Glomerular visceral epithelial cell (primary cell): Measurements from ENCODE around the gene KNDC1.

Experiments used
- DNase-seq: peaks from one replicate; pipeline ENCODE4 v3.0.0-alpha.2; 2016; ENCODE audit errors: extremely low spot score

The KNDC1 gene

DNA sequence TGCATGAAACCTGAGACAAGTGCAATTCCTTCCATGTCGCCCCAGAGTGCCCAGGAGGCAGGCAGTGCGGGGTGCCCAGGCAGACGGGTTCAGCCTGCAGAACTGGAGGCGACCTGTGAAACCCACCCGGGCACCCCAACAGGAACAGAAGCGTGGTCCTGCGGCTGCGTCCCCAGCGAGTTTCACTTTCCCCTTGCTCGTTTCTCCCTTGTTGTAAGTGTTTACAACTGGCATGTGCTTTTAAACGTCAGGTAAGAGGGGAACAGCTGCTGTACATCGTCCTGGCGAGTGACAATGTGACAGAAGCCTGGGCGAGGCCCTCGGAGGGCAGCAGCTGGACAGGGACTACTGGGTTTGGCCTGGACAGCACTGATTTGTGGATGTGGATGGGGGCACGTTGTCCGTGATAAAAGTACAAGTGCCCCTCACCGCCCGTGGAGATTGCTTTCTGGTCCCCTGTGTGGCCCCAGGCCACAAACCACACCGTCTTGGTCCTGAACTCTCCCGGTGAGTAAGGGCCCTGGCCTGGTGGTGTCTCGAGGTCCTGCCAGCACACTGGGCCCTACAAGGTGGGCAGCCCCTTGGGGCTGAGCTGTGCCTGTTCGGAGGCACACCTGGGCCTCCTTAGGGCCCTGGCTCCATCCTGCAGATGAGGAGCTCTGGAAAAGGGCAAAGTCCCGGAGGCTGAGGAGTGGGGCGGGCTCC is 81.6 kb downstream of the KNDC1 start:
- DNase-seq: no peak

DNA sequence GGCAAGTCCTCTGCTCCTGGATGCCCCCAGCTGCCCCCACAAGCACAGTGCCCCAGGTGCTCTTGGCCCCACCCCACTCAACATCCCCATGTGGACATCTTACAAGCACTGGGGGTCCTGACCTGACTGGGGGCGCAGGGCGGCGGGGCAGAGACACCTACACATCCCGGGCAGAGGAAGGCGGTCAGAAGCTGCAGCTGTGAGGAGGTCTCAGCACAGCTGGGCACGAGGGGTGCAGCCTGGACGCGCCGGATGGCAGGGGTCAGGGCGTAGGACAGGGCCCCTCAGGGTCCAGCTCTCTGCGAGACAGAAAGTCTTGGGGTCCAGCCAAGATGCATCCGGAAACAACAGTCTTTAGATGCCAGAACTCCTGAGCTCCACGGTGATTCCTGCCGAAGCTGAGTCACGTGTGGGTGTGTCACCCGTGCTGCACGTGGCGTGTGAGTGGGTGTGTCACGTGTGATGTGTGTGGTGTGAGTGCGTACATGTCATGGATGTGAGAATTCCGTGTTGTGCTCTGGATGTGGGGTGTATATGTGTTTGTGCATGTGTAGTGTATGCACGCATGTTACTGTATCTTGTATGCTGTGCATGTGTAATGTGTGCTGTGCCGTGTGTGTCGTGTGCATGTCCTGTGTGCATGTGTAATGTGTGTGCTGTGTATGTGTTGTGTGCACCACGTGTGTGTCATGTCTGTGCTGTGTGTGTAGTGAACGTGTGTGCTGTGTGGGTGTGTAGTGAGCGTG is 82.8 kb downstream of the KNDC1 start:
- no peak for DNase-seq

DNA sequence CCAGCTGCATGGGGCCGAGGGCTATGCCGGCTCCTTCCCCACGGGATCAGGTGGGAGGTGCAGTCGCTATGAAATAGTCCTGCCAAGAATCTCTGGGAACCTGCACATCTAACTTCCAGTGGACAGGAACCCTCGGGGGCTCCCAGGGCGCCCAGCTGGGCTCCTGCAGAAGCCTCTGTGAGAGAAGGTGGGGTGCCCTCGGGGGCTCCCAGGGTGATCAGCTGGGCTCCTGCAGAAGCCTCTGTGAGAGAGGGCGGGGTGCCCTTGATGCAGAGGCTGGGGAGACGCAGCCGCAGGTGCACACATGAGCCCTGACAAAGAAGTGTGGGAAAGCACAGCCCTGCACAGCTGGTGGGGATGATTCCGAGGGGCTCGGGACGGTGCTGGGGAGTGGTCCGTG is 83.6 kb downstream of the KNDC1 start:
- DNase-seq: no peak

DNA sequence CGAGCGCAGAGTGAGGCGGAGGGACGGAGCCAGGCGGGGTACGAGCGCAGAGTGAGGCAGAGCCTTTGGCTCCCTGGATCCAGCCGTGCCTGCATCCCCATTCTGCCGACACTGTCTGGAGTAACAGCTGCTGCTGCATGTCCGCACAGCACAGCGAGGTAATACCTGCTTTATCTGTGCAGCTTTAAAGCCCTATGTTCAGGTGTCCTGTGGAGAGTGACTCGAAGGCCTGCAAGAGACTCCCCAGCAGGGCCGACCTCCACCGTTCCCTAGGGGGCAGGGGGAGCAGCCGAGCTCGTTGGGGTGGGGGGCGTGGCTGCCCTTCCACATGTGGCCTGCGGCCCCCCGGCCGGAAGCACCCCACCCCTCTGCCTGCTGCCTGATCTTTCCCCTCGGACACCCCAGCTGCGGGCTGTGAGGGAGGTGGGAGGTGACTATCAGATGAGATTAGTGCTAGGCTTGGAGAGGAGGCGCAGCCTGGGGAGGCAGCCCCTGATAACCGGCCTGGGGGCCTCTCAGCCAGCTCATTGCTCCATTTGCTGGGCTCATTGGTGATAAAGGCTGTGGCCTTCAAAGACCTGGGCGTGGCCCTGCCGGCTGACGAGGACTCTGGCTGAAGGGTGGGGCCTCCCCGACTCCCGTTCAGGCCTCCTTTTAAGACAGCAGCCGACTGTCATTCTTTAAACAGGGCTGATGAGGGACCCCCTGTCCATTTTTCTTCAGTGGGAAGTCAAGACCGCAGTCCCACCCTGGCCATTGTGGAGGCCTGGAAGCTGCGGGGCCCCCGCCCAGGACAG is 85.6 kb downstream of the KNDC1 start:
- no peak for DNase-seq

DNA sequence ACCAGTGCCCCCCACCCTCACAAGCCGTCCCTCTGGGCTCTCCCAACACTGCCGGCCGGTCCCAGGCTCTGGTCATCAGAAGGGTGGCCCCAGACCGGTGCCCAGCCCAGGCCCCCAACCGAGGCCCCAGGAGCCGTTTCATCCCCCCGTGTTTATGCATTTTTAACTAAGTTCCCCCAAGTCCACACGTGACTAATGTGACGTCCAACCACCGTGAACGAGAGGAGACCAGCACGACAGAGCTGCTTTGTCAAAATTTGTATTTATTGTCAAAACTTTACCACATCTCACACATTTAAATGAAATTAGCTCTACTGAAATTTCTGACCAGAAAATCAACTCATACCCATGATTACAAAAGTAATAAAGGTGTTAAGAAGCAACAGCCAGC is 86.2 kb downstream of the KNDC1 start:
- no peak for DNase-seq

DNA sequence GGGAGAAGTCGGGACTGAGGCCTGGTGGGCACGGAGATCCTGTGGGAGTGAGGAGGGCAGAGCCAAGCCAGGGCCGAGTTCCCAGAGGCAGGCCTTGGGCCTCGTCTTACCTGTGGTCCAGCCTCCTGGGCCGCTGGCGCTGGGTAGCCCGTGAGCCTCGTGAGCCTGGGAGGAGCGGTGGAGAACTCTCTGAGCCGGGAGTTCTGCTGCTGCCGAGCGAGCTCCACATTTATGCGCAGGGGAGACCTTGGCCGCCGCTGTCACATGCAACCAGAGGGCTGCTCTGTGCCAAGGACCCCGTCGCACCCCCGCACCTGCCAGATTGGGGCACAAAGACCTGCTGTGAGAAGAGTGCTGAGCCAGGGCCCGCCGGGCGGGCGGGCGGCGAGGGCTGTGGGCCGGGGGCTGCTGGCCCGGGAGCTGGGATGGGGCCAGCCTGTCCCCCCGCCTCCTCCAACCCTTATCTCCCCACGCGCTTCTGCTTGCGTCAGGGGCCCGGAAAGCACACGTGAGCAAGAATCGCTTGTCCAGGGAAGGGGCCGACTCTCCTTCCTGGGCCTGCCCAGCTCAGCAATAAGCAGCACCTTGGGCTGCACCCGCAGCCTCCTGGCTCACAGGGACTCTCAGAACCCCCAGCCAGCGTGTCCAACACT is 87.8 kb downstream of the KNDC1 start:
- DNase-seq: no peak

DNA sequence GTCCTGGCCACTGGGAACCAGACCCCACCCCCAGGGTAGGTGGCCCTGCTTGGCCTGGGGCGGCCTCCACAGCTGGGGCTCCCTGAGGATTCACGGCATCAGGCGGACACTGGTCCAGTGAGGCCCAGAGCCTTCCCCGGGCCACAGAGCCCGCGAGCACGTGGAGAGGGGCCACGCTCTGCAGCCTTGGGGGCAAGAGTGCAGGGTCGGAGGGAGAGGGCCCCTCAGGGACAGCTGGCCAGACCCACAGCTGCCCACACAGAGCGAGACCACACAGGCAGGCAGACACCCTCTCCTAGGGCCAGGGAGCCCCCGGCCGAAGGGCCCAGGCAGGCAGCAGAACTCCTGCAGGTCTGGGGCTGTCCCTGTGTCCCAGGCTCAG is 88.3 kb downstream of the KNDC1 start:
- DNase-seq: no peak

DNA sequence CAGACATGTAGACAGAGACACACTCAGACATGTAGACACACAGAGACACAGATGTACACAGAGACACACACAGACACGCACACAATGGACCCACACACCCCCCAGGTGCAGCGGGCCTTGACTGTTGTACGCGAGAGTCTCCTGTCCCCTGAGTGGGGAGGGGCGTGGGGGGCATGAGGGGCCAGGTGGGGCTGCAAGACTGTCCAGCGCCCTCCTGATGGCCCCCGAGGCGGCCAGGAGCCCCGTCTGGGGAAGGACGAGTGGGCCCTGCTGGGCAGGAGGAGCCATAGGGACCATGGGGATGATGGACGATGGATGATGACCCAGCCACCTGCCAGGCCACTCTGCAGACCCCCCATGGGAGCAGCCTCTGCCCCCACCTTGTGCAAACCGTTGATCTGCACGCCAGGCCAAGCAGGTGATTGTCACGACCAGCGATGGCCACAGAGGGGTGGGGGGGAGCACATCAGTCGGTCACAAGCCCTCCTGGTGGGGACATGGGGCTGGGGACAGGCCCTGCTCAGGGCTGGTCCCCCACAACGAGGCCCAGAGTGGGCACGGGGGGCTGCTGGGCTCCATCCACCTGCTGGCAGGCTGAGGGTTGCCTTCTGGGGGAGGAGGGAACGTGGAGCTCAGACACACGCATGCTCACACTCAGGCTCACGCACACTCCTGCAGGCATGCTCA is 89.2 kb downstream of the KNDC1 start:
- no peak for DNase-seq

DNA sequence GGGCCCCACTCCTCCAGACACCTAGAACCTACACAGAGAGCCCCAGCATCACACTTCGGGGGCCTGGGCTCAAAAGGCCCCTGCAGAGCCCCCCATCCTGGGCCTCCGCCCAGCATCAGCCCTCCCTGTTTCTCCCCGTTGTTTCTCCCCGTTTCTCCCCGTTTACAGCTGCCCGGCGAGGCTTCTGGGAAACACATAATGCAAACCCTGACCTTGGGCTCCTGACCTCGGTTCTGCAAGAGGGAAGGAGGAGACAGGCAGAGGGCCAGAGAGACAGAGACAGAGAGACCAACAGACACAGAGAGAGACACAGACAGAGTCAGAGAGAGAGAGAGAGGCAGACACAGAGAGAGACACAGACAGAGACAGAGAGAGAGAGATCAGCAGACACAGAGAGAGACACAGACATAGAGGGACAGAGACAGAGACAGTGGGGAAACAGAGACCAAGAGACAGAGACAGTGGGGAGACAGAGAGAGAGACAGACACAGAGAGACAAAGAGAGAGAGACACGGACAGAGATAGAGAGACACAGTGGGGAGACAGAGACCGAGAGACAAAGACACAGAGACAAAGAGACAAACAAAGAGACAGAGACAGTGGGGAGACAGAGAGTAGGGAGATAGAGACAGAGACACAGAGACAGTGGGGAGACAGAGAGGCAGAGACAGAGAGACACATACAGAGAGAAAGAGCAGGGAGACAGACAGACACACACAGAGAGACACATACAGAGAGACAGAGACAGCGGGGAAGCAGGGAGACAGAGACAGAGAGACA is 90.1 kb downstream of the KNDC1 start:
- no peak for DNase-seq

DNA sequence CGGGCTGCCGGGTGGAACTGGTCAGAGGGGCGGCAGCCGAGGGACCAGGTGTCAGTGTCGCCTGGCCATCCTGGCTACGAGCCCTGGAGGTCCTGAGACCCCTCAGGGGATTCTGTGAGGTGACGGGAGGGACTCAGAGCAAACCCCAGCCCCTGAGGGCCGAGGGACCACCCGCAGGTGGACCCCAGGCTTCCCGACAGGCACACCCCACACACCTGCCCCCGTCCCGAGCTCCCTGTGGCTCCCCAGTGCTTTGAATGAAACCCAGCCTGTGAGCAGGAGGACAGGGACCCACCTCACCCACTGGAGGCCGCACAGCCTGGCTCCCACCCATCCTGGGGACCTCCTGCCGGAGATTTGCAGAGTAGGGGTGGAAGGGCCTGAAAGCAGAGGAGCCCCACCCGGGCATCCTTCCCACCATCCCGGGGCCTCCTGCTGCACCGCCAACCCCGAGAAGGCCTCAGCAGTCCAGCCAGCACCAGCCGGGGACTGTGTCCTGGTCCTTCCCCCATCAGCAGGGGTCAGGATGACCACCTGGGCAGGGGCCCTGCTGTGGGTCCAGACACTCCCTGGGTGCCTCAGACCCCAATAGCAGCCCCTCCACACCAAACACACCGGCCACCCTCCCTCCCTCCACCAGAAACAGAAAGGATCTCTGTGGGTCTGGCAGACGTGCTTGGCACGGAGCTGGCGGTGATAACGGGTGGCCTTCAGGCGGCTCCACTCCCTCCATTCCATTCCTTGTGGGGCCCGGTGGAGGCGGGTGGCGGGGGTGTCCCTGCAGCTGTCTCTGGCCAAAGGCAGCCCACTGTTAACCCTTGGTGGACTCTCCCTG is 91.6 kb downstream of the KNDC1 start:
- DNase-seq: no peak

DNA sequence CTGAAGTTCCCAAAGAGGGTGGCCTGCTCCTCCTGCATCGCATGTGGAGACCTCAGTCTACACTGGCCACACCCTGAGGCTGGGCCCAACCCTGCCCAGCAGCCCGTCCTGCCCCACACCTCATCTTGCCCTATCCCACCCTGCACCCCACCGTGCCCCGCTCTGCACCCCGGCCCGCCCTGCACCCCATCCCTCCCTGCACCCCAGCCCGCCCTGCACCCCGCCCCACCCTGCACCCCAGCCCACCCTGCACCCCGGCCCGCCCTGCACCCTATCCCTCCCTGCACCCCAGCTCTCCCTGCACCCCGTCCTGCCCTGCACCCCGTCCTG is 92.2 kb downstream of the KNDC1 start:
- DNase-seq: no peak

DNA sequence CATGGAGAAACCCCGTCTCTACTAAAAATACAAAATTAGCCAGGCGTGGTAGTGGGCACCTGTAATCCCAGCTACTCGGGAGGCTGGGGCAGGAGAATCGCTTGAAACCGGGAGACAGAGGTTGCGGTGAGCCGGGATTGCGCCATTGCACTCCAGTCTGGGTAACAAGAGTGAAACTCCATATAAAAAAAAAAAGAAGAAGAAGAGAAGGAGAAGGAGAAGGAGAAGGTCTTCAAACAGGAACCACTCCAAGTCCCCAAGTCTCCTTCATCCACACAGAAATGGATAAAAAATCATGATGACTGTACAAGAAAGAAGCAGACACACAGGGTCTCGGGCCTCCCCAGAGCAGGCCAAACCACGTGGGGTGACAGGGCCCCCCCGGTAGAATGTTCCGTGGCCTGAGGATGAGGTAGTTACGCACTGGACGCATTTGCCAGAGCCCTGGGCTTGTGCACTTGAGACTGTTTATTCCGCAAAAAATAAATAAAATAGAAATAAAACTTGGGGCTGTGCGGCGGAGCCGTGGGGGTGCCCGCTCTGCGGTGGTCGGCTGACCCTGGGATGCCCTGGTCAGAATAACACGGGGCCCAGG is 93.4 kb downstream of the KNDC1 start:
- no peak for DNase-seq

DNA sequence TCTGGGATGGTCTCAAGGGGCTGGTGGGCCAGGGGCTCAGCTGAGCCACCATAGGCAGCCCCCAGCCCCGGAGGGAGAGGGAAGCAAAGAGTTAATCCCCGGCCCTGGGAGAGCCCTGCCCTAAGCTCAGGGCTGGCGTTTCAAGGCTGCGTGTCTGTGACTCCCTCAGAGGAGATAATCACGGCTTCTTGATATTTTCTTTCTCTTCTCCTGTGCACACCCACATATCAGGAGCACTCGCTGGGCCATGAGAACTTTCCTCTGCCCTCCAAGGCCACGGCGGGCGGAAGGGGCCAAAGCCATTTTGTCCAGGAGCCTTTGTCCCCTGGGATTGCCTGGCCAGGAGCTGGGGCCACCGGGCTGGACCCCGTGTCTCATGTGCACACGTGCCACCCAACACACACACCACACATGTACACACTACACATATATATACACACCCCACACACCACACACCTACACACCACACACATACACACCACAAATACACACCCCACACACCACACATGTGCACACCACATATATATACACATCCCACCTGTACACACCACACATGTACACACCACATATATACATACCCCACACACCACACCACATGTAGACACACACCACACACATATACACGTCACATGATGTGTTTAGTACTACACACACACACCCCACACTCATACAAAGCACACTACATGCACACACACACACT is 94.6 kb downstream of the KNDC1 start:
- DNase-seq: no peak

DNA sequence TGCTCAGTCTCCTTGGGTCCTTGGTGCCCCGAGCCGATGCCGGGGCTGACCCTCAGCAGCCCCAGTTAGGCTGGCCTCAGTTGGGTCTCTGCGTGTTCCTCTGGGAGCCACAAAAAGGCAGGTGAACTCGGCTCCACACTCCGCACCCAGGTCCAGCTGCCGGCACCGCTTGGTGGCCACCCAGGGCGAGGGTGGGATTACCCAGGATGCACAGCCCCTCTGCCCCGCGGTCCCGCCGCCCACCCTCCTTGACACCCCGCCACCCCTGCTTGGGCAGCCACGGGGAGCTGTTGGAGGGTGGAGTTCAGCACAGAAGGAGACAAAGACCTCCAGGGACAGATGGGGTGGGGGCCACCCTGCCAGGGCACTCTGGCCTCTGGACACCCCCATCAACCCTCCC is 95.3 kb downstream of the KNDC1 start:
- DNase-seq: no peak

DNA sequence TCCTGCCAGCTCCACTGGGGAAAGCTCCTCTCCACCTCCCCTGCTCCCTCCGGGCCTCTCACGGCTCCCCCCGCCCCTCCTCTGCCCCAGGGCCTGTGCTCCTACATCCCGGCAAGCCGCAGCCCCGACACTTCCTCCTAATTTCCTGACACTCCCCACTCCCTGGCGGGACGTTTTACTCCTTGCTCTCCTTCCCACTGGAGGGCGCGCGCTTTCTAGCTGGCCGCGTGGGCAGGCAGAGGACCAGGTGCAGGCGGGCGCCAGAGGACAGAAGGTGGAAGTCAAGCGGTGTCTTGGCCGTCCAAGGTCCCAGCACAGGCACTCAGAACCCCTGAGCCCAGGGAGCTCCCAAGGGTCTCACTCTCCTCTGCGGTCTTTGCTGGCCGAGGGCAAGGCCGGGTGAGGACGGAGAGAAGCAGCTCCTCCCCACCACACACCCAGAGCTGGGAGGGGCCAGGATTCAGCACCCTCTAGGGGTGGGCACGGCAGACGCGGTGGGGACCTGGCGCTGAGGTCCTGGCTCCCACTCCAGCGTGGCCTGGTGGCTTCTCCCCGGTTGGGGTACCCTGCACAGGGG is 97.6 kb downstream of the KNDC1 start:
- no peak for DNase-seq

DNA sequence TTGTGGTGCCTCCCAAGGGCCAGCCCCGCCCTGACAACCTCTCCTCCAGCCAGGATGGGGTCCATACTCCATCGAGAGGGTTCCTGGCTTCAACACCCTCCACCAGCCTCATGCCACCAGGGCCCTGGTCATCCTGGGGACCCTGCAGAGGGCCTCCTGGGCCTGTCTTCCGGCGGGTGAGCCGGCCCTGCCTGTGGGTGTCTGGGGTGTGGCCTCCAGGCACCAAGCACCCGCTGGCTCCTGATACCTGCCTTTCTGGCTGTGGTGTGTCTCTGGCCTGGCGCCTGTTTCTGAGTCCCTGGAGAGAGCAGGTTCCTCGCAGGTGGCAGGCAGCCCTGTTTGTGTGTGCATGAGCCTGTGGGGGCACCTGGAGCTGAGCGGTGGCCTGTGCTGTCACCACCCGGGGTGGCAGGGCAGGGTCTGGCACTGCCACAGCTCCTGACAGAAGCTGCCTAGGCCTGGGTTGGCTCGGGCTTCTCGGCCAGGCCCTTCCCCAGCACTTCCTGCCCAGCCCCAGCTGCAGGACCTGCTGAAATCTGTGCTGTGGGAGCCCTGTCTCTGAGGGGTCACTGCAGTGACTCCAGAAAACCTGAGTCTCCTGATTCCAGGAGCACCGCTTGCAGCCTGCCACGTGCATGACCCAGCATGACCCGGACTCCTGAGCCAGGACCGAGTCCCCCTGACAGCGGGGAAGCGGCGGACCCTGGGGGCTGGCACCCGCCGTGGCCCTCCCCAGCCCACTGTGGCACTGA is 98.2 kb downstream of the KNDC1 start:
- DNase-seq: no peak

DNA sequence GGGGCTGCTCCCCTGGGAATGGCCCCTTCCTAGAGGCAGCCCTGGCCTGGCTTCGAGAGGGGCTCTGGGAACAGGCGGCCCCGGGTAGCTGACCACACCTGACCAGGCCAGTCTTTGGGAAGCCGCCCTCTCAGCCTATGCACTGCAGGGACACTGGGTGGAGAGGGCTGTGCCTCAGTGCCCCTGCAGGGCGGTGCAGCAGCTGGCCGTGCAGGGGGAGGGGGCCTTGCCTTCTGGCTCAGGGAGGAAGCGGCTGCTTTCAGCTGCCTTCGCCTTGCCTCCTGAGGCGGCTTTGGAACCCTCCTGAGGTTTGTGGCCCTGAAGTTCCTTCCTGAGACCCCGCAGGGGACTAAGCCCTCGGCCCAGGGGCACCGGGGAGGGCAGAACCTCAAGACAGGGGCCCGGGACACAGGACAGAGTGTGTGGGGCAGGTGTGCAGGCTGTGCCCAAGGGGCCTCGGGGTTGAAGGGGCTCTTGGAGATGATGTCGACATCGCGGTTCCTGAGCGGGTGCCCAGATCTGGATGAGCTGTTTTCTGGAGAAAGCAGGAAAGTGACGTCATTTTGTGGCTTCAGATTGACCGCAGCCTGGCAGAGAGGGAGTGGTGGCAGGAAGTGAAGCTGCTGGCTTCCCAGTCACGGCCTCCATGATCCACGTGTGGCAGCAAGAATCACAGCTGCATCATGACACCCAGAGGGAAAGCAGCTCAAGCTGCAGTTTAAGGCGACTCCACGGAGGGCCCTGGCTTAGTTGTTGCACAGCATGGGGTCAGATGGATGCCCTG is 99.0 kb downstream of the KNDC1 start:
- DNase-seq: peak; percentile 98
